K562 (cell line): Measurements from ENCODE around the gene PRR19. TPM values are rescaled to one million over a fixed set of nuclear protein-coding genes. Genes with fewer than 3 reads are reported as not detected.

ENCODE experiments used
- ATAC-seq: fragments of 200-7000 bp; cut with Tn5 transposase; 3 replicates; pipeline ENCODE4 v1.9.1; 2020; ENCODE audit warnings: moderate library complexity
- BruUV-seq: library from RNA; stranded (reverse); fragments of 400-500 nt; replicated peaks from 2 replicates; lab custom pipeline; 2021; lab: Mats Ljungman, UMichigan
- CTCF ChIA-PET: fragments of 300-600 bp; formaldehyde crosslinking; extraction: SDS; loops from one replicate; lab custom pipeline; 2021; ENCODE audit warnings: low intra/inter-chr PET ratio; lab: Yijun Ruan, JAX
- POLR2A ChIA-PET: fragments of 300-600, 350-650 bp; sonication (Branson Sonifier 250); formaldehyde crosslinking; extraction: SDS; loops from one replicate; lab custom pipeline; 2021; ENCODE audit warnings: antibody characterized with exemption, inconsistent platforms; lab: Yijun Ruan, JAX
- DNase-seq, 4 experiments: peaks; one replicate each; pipeline versions ENCODE4 v3.0.0 to v3.0.0-alpha.2; 2011 to 2018; ENCODE audit warnings: low spot score in 3 of 4, mixed read lengths in 3 of 4; ENCODE audit errors: extremely low read depth in 1 of 4
- FAIRE-seq: peaks from 2 replicates; lab custom pipeline; 2011; peaks lifted over from hg19 to GRCh38; lab: Jason Lieb, UNC
- H2AFZ ChIP-seq: 2 replicates; pipeline ENCODE4 v1.6.0; 2011; ENCODE audit warnings: low read depth, low read length, control low read depth, inconsistent platforms
- H3K27ac ChIP-seq: fragments of 200-600 bp; 3 replicates; pipeline ENCODE4 v1.8.0; 2011; ENCODE audit warnings: low read depth, mild to moderate bottlenecking, control low read depth, inconsistent platforms, low read length, moderate library complexity, mixed read lengths; ENCODE audit errors: extremely low read depth
- H3K27me3 ChIP-seq, 2 experiments: fragments of 300-600 bp in 1 of 2; 2 replicates in 1 of 2; 3 replicates in 1 of 2; pipeline versions ENCODE4 v1.6.0 to v1.8.0; 2011; ENCODE audit warnings: inconsistent platforms in 2 of 2, low read length in 2 of 2, mild to moderate bottlenecking in 1 of 2, mixed read lengths in 1 of 2, moderate library complexity in 1 of 2; ENCODE audit not compliant: control insufficient read depth in 2 of 2, insufficient read depth in 2 of 2
- H3K36me3 ChIP-seq: fragments of 300-600 bp; 3 replicates; pipeline ENCODE4 v1.8.0; 2011; ENCODE audit warnings: mild to moderate bottlenecking, low read length, inconsistent platforms; ENCODE audit not compliant: control insufficient read depth, insufficient read depth
- H3K4me1 ChIP-seq, 2 experiments: fragments of 200-600 bp in 1 of 2; replicated peaks in 1 of 2; 2 replicates in 1 of 2; 3 replicates in 1 of 2; pipeline versions ENCODE4 v1.5.1 to v1.8.0; 2011; ENCODE audit warnings: inconsistent platforms in 2 of 2, low read length in 2 of 2, mild to moderate bottlenecking in 1 of 2, mixed read lengths in 1 of 2, moderate library complexity in 1 of 2; ENCODE audit not compliant: control insufficient read depth in 2 of 2, insufficient read depth in 2 of 2
- H3K4me2 ChIP-seq: 2 replicates; pipeline ENCODE4 v1.6.1; 2011; ENCODE audit warnings: low read length, control low read depth, inconsistent platforms, mixed read lengths; ENCODE audit not compliant: insufficient read depth
- H3K4me3 ChIP-seq: fragments of 200-600 bp; sonication (generic), shearing (Covaris generic); 2 replicates; pipeline ENCODE4 v1.5.1; 2016; ENCODE audit warnings: control low read depth, inconsistent platforms
- H3K79me2 ChIP-seq: fragments of 200-600 bp; 3 replicates; pipeline ENCODE4 v1.8.0; 2011; ENCODE audit warnings: low read length, inconsistent platforms; ENCODE audit not compliant: control insufficient read depth, insufficient read depth
- H3K9ac ChIP-seq, 2 experiments: 2 replicates each; pipeline versions ENCODE4 v1.6.0 to v1.6.1; 2011; ENCODE audit warnings: low read depth in 2 of 2, low read length in 2 of 2, control low read depth in 1 of 2, inconsistent platforms in 1 of 2, mild to moderate bottlenecking in 1 of 2, mixed read lengths in 1 of 2; ENCODE audit not compliant: insufficient read depth in 1 of 2
- H3K9me1 ChIP-seq: one replicate; pipeline ENCODE4 v1.6.0; 2011; ENCODE audit warnings: inconsistent platforms, mild to moderate bottlenecking, low read length, moderate library complexity; ENCODE audit not compliant: control insufficient read depth, insufficient read depth
- H3K9me3 ChIP-seq: replicated peaks from 2 replicates; pipeline ENCODE4 v1.5.1; 2011; ENCODE audit warnings: low read depth, low read length, inconsistent platforms; ENCODE audit not compliant: control insufficient read depth, insufficient read depth
- H4K20me1 ChIP-seq: replicated peaks from 2 replicates; pipeline ENCODE4 v1.6.1; 2011; ENCODE audit warnings: low read length, inconsistent platforms, mixed read lengths; ENCODE audit not compliant: control insufficient read depth, insufficient read depth
- CREBBP ChIP-seq: IDR thresholded peaks from one replicate; pipeline ENCODE4 v1.6.1; 2012; ENCODE audit warnings: low read depth, mild to moderate bottlenecking, control low read depth, inconsistent platforms, low read length
- ETV1 ChIP-seq: fragments of 450-650 bp; conservative IDR thresholded peaks from 2 replicates; pipeline ENCODE4 v1.6.1; 2016; ENCODE audit warnings: missing genetic modification characterization, control low read depth, low read depth, missing compliant biosample characterization
- FOSL1 ChIP-seq: fragments of 200-800 bp; sonication (Bioruptor generic); conservative IDR thresholded peaks from 2 replicates; pipeline ENCODE4 v1.6.1; 2016; ENCODE audit warnings: missing genetic modification characterization, missing compliant biosample characterization
- NCOR1 ChIP-seq: fragments of 450-650 bp; IDR thresholded peaks from 2 replicates; pipeline ENCODE4 v1.6.1; 2016; ENCODE audit warnings: mild to moderate bottlenecking, moderate library complexity
- RFX7 ChIP-seq: fragments of 250-450 bp; sonication (Bioruptor Pico); IDR thresholded peaks from 2 replicates; pipeline ENCODE4 v1.5.1; 2021; ENCODE audit warnings: mild to moderate bottlenecking
- WHSC1 ChIP-seq: IDR thresholded peaks from one replicate; pipeline ENCODE4 v1.6.1; 2012; ENCODE audit warnings: low read length, control low read depth, inconsistent platforms
- ZZZ3 ChIP-seq: fragments of 450-650 bp; IDR thresholded peaks from 2 replicates; pipeline ENCODE4 v1.6.1; 2016; ENCODE audit warnings: antibody characterized with exemption, mild to moderate bottlenecking, moderate library complexity
- WGBS: fragments of 100-300 bp; shearing (Covaris generic); methylation state at CpG from one replicate; pipeline ENCODE4 v1.1.6; 2016; ENCODE audit warnings: low coverage, mixed read lengths; ENCODE audit not compliant: insufficient coverage; ENCODE audit errors: missing lambda C conversion rate; 5-methylcytosine and 5-hydroxymethylcytosine counted together
- in situ Hi-C: fragments of 300-500 bp; cut with MboI; formaldehyde crosslinking; loops from 4 replicates; pipeline ENCODE4 v1.15.0; 2018; ENCODE audit warnings: inconsistent platforms, mixed read lengths
- intact Hi-C: fragments of 100-400 bp; cut with micrococcal nuclease; formaldehyde crosslinking; loops from 2 replicates; pipeline ENCODE4 v1.14.2; 2022
- polyA plus RNA-seq, 8 experiments: library from polyadenylated mRNA; depleted of rRNA in 4 of 8; stranded (reverse) in 5 of 8; unstranded in 3 of 8; fragments of >200 nt; fragmentation: Nextera tagmentation in 2 of 8; fragmentation: Illumina TruSeq in 1 of 8; extraction: Ambion mirVana in 2 of 8; extraction: Trizol in 1 of 8; gene quantifications; 2 replicates each; pipeline versions ENCODE4 v1.2.1 to v1.2.3, GENCODE V29; 2011 to 2014; ENCODE audit warnings: inconsistent platforms in 1 of 8, missing spikeins in 1 of 8
- total RNA-seq, 7 experiments: library from RNA; depleted of rRNA in 6 of 7; stranded (reverse); fragments of >200 nt in 6 of 7; fragmentation: Illumina TruSeq in 2 of 7; extraction: Trizol in 2 of 7; gene quantifications; 2 replicates each; pipeline versions ENCODE4 v1.2.1 to v1.2.3, GENCODE V29; 2011 to 2021; ENCODE audit warnings: low replicate concordance in 1 of 7
- TF ChIP-seq, protein P1 (sequence below), 3 experiments: IDR thresholded peaks in 2 of 3; conservative IDR thresholded peaks in 1 of 3; 2 replicates each; pipeline ENCODE4 v1.5.1; 2011 to 2012; ENCODE audit warnings: low read length in 3 of 3, mild to moderate bottlenecking in 3 of 3, control low read depth in 2 of 3, improper control_type of control experiment in 1 of 3, inconsistent platforms in 1 of 3, low read depth in 1 of 3, mixed read lengths in 1 of 3, moderate library complexity in 1 of 3; ENCODE audit not compliant: insufficient read depth in 2 of 3
- TF ChIP-seq, protein P2 (sequence below): fragments of 450-650 bp; IDR thresholded peaks from one replicate; pipeline ENCODE4 v1.6.1; 2018; ENCODE audit warnings: mild to moderate bottlenecking, moderate library complexity; ENCODE audit not compliant: partially characterized antibody
- TF ChIP-seq, protein P3 (sequence below): fragments of 200-800 bp; sonication (Bioruptor generic); IDR thresholded peaks from 2 replicates; pipeline ENCODE4 v1.6.1; 2017; ENCODE audit warnings: missing genetic modification characterization, missing compliant biosample characterization

The PRR19 gene
- total and polyA plus RNA-seq, 9 of the 15 experiments (the other 6 are each of a cell fraction or from before 2014, with no cell fraction given): 0.10 to 1.6 (median 0.54) TPM

DNA sequence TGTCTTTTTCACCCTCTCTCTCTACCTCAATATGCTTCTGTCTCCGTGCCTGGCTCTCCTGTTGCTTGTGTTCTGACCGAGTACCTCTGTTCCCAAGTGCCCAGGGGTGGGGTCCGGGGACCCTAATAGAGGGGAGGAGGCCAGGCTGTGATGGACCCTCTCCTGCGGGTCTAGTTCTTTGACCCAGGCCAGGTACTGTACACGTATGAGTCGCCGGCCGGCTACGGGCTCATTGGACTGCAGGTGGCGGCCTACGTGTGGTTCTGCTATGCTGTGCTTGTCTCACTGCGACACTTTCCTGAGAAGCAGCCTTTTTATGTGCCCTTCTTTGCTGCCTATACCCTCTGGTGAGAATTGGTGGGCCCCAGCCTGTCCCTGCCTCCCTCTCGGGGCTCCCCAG, 15.6 kb downstream of the PRR19 start:
- in situ Hi-C loops: no loop called here
- Histone ChIP-seq H3K9me1 (no peaks in the 10 kb centered on the region), H3K4me2 (no peak overlapping the region), H3K27me3 (peaks cover 0 to 2% of the 10 kb centered on the region in 2 experiments; a peak in 1 of 5 replicates), H3K4me1 (peaks cover 15 to 40% of the 10 kb centered on the region in 2 experiments; a peak in 3 of 5 replicates), H3K4me3 (no peak overlapping the region), H3K9ac (no peak overlapping the region), H2AFZ (no peak overlapping the region), H3K79me2 (no peaks in the 10 kb centered on the region), H3K9me3 (no peaks in the 10 kb centered on the region), H4K20me1 (no peaks in the 10 kb centered on the region), H3K27ac (no peak overlapping the region), H3K36me3 (no peaks in the 10 kb centered on the region)
- TF ChIP-seq, protein P1, sequence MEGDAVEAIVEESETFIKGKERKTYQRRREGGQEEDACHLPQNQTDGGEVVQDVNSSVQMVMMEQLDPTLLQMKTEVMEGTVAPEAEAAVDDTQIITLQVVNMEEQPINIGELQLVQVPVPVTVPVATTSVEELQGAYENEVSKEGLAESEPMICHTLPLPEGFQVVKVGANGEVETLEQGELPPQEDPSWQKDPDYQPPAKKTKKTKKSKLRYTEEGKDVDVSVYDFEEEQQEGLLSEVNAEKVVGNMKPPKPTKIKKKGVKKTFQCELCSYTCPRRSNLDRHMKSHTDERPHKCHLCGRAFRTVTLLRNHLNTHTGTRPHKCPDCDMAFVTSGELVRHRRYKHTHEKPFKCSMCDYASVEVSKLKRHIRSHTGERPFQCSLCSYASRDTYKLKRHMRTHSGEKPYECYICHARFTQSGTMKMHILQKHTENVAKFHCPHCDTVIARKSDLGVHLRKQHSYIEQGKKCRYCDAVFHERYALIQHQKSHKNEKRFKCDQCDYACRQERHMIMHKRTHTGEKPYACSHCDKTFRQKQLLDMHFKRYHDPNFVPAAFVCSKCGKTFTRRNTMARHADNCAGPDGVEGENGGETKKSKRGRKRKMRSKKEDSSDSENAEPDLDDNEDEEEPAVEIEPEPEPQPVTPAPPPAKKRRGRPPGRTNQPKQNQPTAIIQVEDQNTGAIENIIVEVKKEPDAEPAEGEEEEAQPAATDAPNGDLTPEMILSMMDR (IDR thresholded peaks at IDR 0.05 in 2 of 3, conservative IDR thresholded peaks at IDR 0.05 in 1 of 3; ENCODE audit: insufficient read depth in 2 of 3, low read depth in 1 of 3, low read length in 3 of 3): 0 out of 6 replicates have a peak, but pooled peaks of 1 of the 3 experiments have one; percentile 6
- no peak for TF ChIP-seq FOSL1 (tag)
- DNase-seq (no peak), FAIRE-seq (no peak), ATAC-seq (no peak)
- WGBS: 71% methylated on average over 13 of the region's 13 CpGs
- POLR2A ChIA-PET: no interaction called here
- intact Hi-C loops: no loop called here
- BruUV-seq: no TSS peak
- CTCF ChIA-PET: no interaction called here

DNA sequence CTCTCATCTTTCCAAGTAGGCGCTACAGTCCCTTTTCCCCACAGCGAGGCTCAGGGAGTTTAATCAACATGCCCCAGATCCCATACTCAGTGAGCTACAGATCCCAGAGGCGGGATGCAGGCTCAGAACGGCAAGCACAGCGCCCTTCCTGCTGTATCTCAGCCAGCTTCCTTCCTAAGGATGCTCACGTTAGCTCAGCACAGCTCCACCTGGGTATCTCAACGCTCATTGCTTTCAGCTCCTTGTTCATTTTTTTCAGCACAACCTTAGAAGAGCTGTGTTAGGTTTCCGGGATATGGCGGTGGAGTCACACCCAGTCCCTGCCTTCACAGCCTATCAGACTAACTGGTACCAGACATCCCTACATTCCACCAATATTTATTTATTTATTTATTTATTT, 20.4 kb downstream of the PRR19 start:
- Histone ChIP-seq H3K9ac (no peak overlapping the region), H3K9me1 (no peaks in the 10 kb centered on the region), H3K4me3 (no peak overlapping the region), H3K9me3 (no peaks in the 10 kb centered on the region), H3K4me1 (peaks cover 8 to 29% of the 10 kb centered on the region in 2 experiments; a peak in 4 of 5 replicates), H3K36me3 (no peaks in the 10 kb centered on the region), H3K4me2 (no peak overlapping the region), H3K27me3 (peaks cover 0 to 2% of the 10 kb centered on the region in 2 experiments; a peak in 1 of 5 replicates), H2AFZ (no peak overlapping the region), H3K27ac (no peak overlapping the region), H3K79me2 (peaks cover 19% of the 10 kb centered on the region), H4K20me1 (no peaks in the 10 kb centered on the region)
- WGBS: 36% methylated on average over 9 of the region's 9 CpGs
- no TSS peak for BruUV-seq
- POLR2A ChIA-PET: interaction anchor here (0.6 to 0.7 kb wide), 3 partner anchors 78 to 283 kb away, joined by 3 read pairs; no protein-coding TSS in a partner anchor
- ATAC-seq (no peak), DNase-seq (no peak), FAIRE-seq (no peak)
- in situ Hi-C loops (loop anchor here (10.0 kb wide), 1 partner anchor 188 kb away; the partner anchor contains the start of gene POU2F2), intact Hi-C loops (loop anchor here (10.0 kb wide), 2 partner anchors 112 to 188 kb away; partner anchors contain the start of gene POU2F2)
- CTCF ChIA-PET: no interaction called here
- TF ChIP-seq NCOR1: no peak
- no peak for TF ChIP-seq ETV1 (tag)
- TF ChIP-seq, protein P2, sequence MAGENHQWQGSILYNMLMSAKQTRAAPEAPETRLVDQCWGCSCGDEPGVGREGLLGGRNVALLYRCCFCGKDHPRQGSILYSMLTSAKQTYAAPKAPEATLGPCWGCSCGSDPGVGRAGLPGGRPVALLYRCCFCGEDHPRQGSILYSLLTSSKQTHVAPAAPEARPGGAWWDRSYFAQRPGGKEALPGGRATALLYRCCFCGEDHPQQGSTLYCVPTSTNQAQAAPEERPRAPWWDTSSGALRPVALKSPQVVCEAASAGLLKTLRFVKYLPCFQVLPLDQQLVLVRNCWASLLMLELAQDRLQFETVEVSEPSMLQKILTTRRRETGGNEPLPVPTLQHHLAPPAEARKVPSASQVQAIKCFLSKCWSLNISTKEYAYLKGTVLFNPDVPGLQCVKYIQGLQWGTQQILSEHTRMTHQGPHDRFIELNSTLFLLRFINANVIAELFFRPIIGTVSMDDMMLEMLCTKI: no peak
- TF ChIP-seq, protein P3, sequence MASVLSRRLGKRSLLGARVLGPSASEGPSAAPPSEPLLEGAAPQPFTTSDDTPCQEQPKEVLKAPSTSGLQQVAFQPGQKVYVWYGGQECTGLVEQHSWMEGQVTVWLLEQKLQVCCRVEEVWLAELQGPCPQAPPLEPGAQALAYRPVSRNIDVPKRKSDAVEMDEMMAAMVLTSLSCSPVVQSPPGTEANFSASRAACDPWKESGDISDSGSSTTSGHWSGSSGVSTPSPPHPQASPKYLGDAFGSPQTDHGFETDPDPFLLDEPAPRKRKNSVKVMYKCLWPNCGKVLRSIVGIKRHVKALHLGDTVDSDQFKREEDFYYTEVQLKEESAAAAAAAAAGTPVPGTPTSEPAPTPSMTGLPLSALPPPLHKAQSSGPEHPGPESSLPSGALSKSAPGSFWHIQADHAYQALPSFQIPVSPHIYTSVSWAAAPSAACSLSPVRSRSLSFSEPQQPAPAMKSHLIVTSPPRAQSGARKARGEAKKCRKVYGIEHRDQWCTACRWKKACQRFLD (CRISPR knock-in tag): no peak
- no peak for TF ChIP-seq RFX7
- TF ChIP-seq ZZZ3: no peak
- no peak for TF ChIP-seq WHSC1
- TF ChIP-seq CREBBP: no peak
